HG03108 (cell line): ENCODE results near the gene CACNA1E.

Experiments
- ATAC-seq: cut with Tn5 transposase; IDR thresholded peaks from one replicate; pipeline ENCODE4 v1.9.1; 2021; ENCODE audit warnings: moderate library complexity; ENCODE audit not compliant: unreplicated experiment

The CACNA1E gene

GRCh38 chr1:181559142-181559541 lies 75.8 kb downstream of the CACNA1E start:
- ATAC-seq, result no peak

- no peak for ATAC-seq
Observed at GRCh38 chr1:181562395-181562794, 79.1 kb downstream of the CACNA1E start.

- no peak for ATAC-seq
Observed at GRCh38 chr1:181568736-181569135, 85.4 kb downstream of the CACNA1E start.

- no peak for ATAC-seq
Observed at GRCh38 chr1:181577475-181577874, 94.2 kb downstream of the CACNA1E start.

GRCh38 chr1:181583598-181583997 lies 100.3 kb downstream of the CACNA1E start:
- ATAC-seq, result no peak

- ATAC-seq, result no peak
Observed at GRCh38 chr1:181587870-181588438, 104.6 kb downstream of the CACNA1E start.

- no peak for ATAC-seq
Observed at GRCh38 chr1:181588631-181589030, 105.3 kb downstream of the CACNA1E start.

- no peak for ATAC-seq
Observed at GRCh38 chr1:181592255-181592859, 109.0 kb downstream of the CACNA1E start.

- ATAC-seq, result no peak
Observed at GRCh38 chr1:181593042-181593441, 109.7 kb downstream of the CACNA1E start.

- ATAC-seq, result no peak
Observed at GRCh38 chr1:181594553-181594952, 111.2 kb downstream of the CACNA1E start.

- ATAC-seq, result no peak
Observed at GRCh38 chr1:181595234-181595633, 111.9 kb downstream of the CACNA1E start.

GRCh38 chr1:181601186-181601950 lies 118.1 kb downstream of the CACNA1E start:
- no peak for ATAC-seq

GRCh38 chr1:181603735-181604410 lies 120.6 kb downstream of the CACNA1E start:
- ATAC-seq, result no peak

GRCh38 chr1:181604482-181605249 lies 121.3 kb downstream of the CACNA1E start:
- ATAC-seq, result no peak

- ATAC-seq, result no peak
Observed at GRCh38 chr1:181607524-181607923, 124.2 kb downstream of the CACNA1E start.

GRCh38 chr1:181608386-181608785 lies 125.1 kb downstream of the CACNA1E start:
- ATAC-seq, result no peak

GRCh38 chr1:181608948-181609347 lies 125.6 kb downstream of the CACNA1E start:
- ATAC-seq, result no peak

GRCh38 chr1:181612100-181612499 lies 128.8 kb downstream of the CACNA1E start:
- ATAC-seq, result no peak

GRCh38 chr1:181618559-181618958 lies 135.2 kb downstream of the CACNA1E start:
- ATAC-seq, result no peak

GRCh38 chr1:181620183-181620582 lies 136.9 kb downstream of the CACNA1E start:
- ATAC-seq, result no peak

- ATAC-seq, result no peak
Observed at GRCh38 chr1:181623850-181624249, 140.5 kb downstream of the CACNA1E start.
